Measurements from ENCODE around the gene ALK. TPM values are rescaled to one million over a fixed set of nuclear protein-coding genes. Genes with fewer than 3 reads are reported as not detected.

Gene ALK
- total and polyA plus RNA-seq, 10 of the 15 experiments (the other 5 are each of a cell fraction or from before 2014, with no cell fraction given) = 0.11 TPM; not detected in 9

- CTCF ChIA-PET = no interaction called here
- no peak for ATAC-seq
- 7% methylated on average over 12 of the region's 12 CpGs for WGBS (ENCODE audit: insufficient coverage, insufficient replicate concordance, low lambda C conversion rate, missing lambda C conversion rate)
Observed at GRCh38 chr2:29420999-29421782, 500.2 kb downstream of the ALK start.

More at GRCh38 chr2:29420999-29421782, 500.2 kb downstream of the ALK start:
- Histone ChIP-seq H3K27ac (ENCODE audit: control insufficient read depth, insufficient read depth) (no peak overlapping the region), H3K9me3 (replicated peaks; ENCODE audit: control insufficient read depth, insufficient read depth, low read length) (no peaks in the 10 kb centered on the region; the same call in 2 of the 3 replicates), H3K4me2 (ENCODE audit: control insufficient read depth, insufficient read depth) (no peak overlapping the region), H3K36me3 (ENCODE audit: control insufficient read depth in 2 of 2, insufficient read depth in 2 of 2, low read length in 1 of 2) (no peaks in the 10 kb centered on the region), H3K4me1 (ENCODE audit: control insufficient read depth, insufficient read depth, low read length) (no peaks in the 10 kb centered on the region), H3K9ac (ENCODE audit: control insufficient read depth, insufficient read depth, low read length) (no peak overlapping the region), H2AFZ (ENCODE audit: control insufficient read depth, low read depth, low read length) (no peak overlapping the region), H3K79me2 (ENCODE audit: control insufficient read depth, insufficient read depth, low read length) (no peaks in the 10 kb centered on the region), H3K4me3 (no peak overlapping the region), H3K27me3 (replicated peaks in 1 of 2; ENCODE audit: control insufficient read depth in 2 of 2, insufficient read depth in 2 of 2, low read length in 1 of 2) (peaks cover 0 to 2% of the 10 kb centered on the region in 2 experiments; a peak in 3 of 4 replicates), H4K20me1 (ENCODE audit: control insufficient read depth, insufficient read depth) (no peaks in the 10 kb centered on the region)
- ChIA-PET POLR2A (no interaction called here), RAD21 (ENCODE audit: unreplicated experiment) (no interaction called here), SMC1A (ENCODE audit: uncharacterized antibody, unreplicated experiment) (no interaction called here)
- TF ChIP-seq ATF2 (IDR thresholded peaks at IDR 0.05; ENCODE audit: low read length) (no peak), BACH1 (IDR thresholded peaks at IDR 0.05; ENCODE audit: borderline replicate concordance) (no peak), HDAC6 (IDR thresholded peaks at IDR 0.05; ENCODE audit: unreplicated experiment) (no peak), ATF3 (IDR thresholded peaks at IDR 0.05; ENCODE audit: borderline replicate concordance, extremely low read depth, low read depth, low read length) (no peak), STAT1 (conservative IDR thresholded peaks at IDR 0.05) (no peak), SUPT20H (IDR thresholded peaks at IDR 0.05; ENCODE audit: borderline replicate concordance, control insufficient read depth, low read depth, low read length) (no peak), ZBED1 (IDR thresholded peaks at IDR 0.05; ENCODE audit: borderline replicate concordance) (no peak), MLLT1 (IDR thresholded peaks at IDR 0.05) (no peak)
- no peak for DNase-seq (ENCODE audit: low read depth, low spot score)
- in situ Hi-C loops (cut with MboI) (no loop called here), intact Hi-C loops (cut with micrococcal nuclease; ENCODE audit: unreplicated experiment) (no loop called here)
- BruUV-seq (replicated peaks) = no TSS peak
- FAIRE-seq = no peak

All from GM12878 (cell line).